A549 (cell line): Measurements from ENCODE around the gene COL16A1. TPM values are rescaled to one million over a fixed set of nuclear protein-coding genes. Genes with fewer than 3 reads are reported as not detected.

Source experiments
- ATAC-seq, 2 experiments: fragments of 200-7000 bp in 1 of 2; fragments of >200 bp in 1 of 2; cut with Nextera tagmentation in 1 of 2; cut with Tn5 transposase in 1 of 2; 3 replicates each; pipeline versions ENCODE4 v1.8.0 to v1.9.1; 2018 to 2020; ENCODE audit warnings: mild to moderate bottlenecking in 1 of 2, moderate library complexity in 1 of 2
- CTCF ChIA-PET: fragments of 300-600 bp; sonication (Branson Sonifier 250); formaldehyde crosslinking; extraction: SDS; loops from one replicate; lab custom pipeline; 2021; ENCODE audit warnings: antibody characterized with exemption, inconsistent platforms; lab: Yijun Ruan, JAX
- POLR2A ChIA-PET: fragments of 350-600 bp; formaldehyde crosslinking; extraction: SDS; loops from one replicate; lab custom pipeline; 2021; ENCODE audit warnings: antibody characterized with exemption, inconsistent platforms; lab: Yijun Ruan, JAX
- DNase-seq, 2 experiments: peaks; one replicate each; pipeline versions ENCODE4 v3.0.0 to v3.0.0-alpha.2; 2011 to 2016; ENCODE audit warnings: low read depth in 1 of 2, low spot score in 1 of 2
- FAIRE-seq: peaks from 2 replicates; lab custom pipeline; 2011; peaks lifted over from hg19 to GRCh38; lab: Jason Lieb, UNC
- H3K27ac ChIP-seq, 2 experiments: fragments of >200 bp; sonication (Bioruptor Twin); formaldehyde crosslinking; 3 replicates each; pipeline ENCODE4 v1.5.1; 2016 to 2017
- H3K4me1 ChIP-seq: fragments of >200 bp; sonication (Bioruptor Twin); formaldehyde crosslinking; 3 replicates; pipeline ENCODE4 v1.6.1; 2016
- H3K4me2 ChIP-seq: fragments of >200 bp; sonication (Bioruptor Twin); formaldehyde crosslinking; 3 replicates; pipeline ENCODE4 v1.6.1; 2016
- H3K4me3 ChIP-seq: fragments of >200 bp; sonication (Bioruptor Twin); formaldehyde crosslinking; 3 replicates; pipeline ENCODE4 v1.5.1; 2016
- H3K9me3 ChIP-seq: fragments of >200 bp; sonication (Bioruptor Twin); formaldehyde crosslinking; 3 replicates; pipeline ENCODE4 v1.6.1; 2016
- E2F6 ChIP-seq: IDR thresholded peaks from 2 replicates; pipeline ENCODE4 v1.6.1; 2012; ENCODE audit warnings: low read depth, borderline replicate concordance
- EHF ChIP-seq: fragments of 250-450 bp; sonication (Bioruptor Pico); IDR thresholded peaks from 2 replicates; pipeline ENCODE4 v1.5.0; 2020; ENCODE audit warnings: mild to moderate bottlenecking
- FOSL2 ChIP-seq, 2 experiments: fragments of 450-650 bp in 1 of 2; fragments of >200 bp in 1 of 2; sonication (Bioruptor Twin) in 1 of 2; formaldehyde crosslinking; IDR thresholded peaks; 2 replicates each; pipeline versions ENCODE4 v1.5.0 to v1.6.1; 2016 to 2020; ENCODE audit warnings: mild to moderate bottlenecking in 1 of 2, moderate library complexity in 1 of 2
- FOXS1 ChIP-seq: fragments of 250-450 bp; sonication (Bioruptor Pico); IDR thresholded peaks from 2 replicates; pipeline ENCODE4 v1.5.0; 2020; ENCODE audit warnings: mild to moderate bottlenecking, moderate library complexity
- HEYL ChIP-seq: fragments of 250-450 bp; sonication (Bioruptor Pico); IDR thresholded peaks from 2 replicates; pipeline ENCODE4 v1.8.0; 2021; ENCODE audit warnings: mild to moderate bottlenecking, moderate library complexity
- MAFK ChIP-seq: fragments of 450-650 bp; IDR thresholded peaks from 2 replicates; pipeline ENCODE4 v1.6.1; 2014; ENCODE audit not compliant: partially characterized antibody
- NR3C1 ChIP-seq: fragments of >200 bp; sonication (Bioruptor Twin); formaldehyde crosslinking; IDR thresholded peaks from 3 replicates; pipeline ENCODE4 v1.6.1; 2017
- POLR2A ChIP-seq: IDR thresholded peaks from 2 replicates; pipeline ENCODE4 v1.6.1; 2012; ENCODE audit warnings: mild to moderate bottlenecking, low read length
- RAD21 ChIP-seq, 2 experiments: fragments of >200 bp in 1 of 2; sonication (Bioruptor Twin) in 1 of 2; formaldehyde crosslinking in 1 of 2; IDR thresholded peaks in 1 of 2; conservative IDR thresholded peaks in 1 of 2; 2 replicates in 1 of 2; 3 replicates in 1 of 2; pipeline ENCODE4 v1.6.1; 2012 to 2018; ENCODE audit warnings: inconsistent platforms in 1 of 2
- RCOR1 ChIP-seq: fragments of 150-350 bp; IDR thresholded peaks from 2 replicates; pipeline ENCODE4 v1.6.1; 2014; ENCODE audit warnings: antibody characterized with exemption, low read length, low read depth
- REST ChIP-seq: fragments of 200-600 bp; sonication (generic); IDR thresholded peaks from 2 replicates; pipeline ENCODE4 v1.6.1; 2016; ENCODE audit warnings: antibody characterized with exemption, mild to moderate bottlenecking, moderate library complexity
- RFX5 ChIP-seq: fragments of 450-650 bp; IDR thresholded peaks from 2 replicates; pipeline ENCODE4 v1.7.1; 2014; ENCODE audit warnings: antibody characterized with exemption, mild to moderate bottlenecking, moderate library complexity
- SMC3 ChIP-seq: fragments of >200 bp; sonication (Bioruptor Twin); formaldehyde crosslinking; IDR thresholded peaks from 3 replicates; pipeline ENCODE4 v1.6.1; 2018; ENCODE audit warnings: inconsistent platforms
- ZC3H11A ChIP-seq: fragments of 450-650 bp; IDR thresholded peaks from 2 replicates; pipeline ENCODE4 v1.6.1; 2014; ENCODE audit warnings: antibody characterized with exemption, mild to moderate bottlenecking
- ZFP36 ChIP-seq: fragments of 450-650 bp; IDR thresholded peaks from 2 replicates; pipeline ENCODE4 v1.6.1; 2014; ENCODE audit warnings: borderline replicate concordance; ENCODE audit not compliant: partially characterized antibody
- WGBS: methylation state at CpG from one replicate; pipeline ENCODE4 v1.1.6; 2017; ENCODE audit errors: missing lambda C conversion rate; 5-methylcytosine and 5-hydroxymethylcytosine counted together
- polyA plus RNA-seq, 4 experiments: library from polyadenylated mRNA; depleted of rRNA in 3 of 4; stranded (reverse); fragments of >200 nt; fragmentation: RNase III in 1 of 4; extraction: RNeasy Plus Mini Kit Qiagen cat#74134 plus additional on column Dnase treatment in 1 of 4; gene quantifications; 2 replicates in 3 of 4; 3 replicates in 1 of 4; pipeline ENCODE4 v1.2.3, GENCODE V29; 2011 to 2017

Gene COL16A1
- polyA plus RNA-seq, 2 of the 4 experiments (the other 2 are of a cell fraction) = 1.4 to 8.1 TPM

- no peak for ATAC-seq
- Histone ChIP-seq H3K4me2 (no peak overlapping the region), H3K9me3 (no peaks in the 10 kb centered on the region), H3K4me3 (no peak overlapping the region), H3K27ac (peak overlapping the region in 1 of 2 experiments; percentile 44; a peak in 1 of 6 replicates), H3K4me1 (peaks cover 50% of the 10 kb centered on the region)
- DNase-seq = no peak
- TF ChIP-seq RFX5 = no peak
- TF ChIP-seq FOXS1 (CRISPR knock-in tag) = no peak
- TF ChIP-seq E2F6 = no peak
- TF ChIP-seq POLR2A = no peak
- TF ChIP-seq EHF (CRISPR knock-in tag) = no peak
- no peak for TF ChIP-seq ZC3H11A
- no peak for TF ChIP-seq HEYL
- TF ChIP-seq RCOR1 = no peak
- TF ChIP-seq ZFP36 = no peak
- no peak for TF ChIP-seq NR3C1
- FAIRE-seq = no peak
- ChIA-PET CTCF (interaction anchor here (8.9 to 12.0 kb wide), 2 partner anchors 9 to 42 kb away, joined by 112 to 183 read pairs; no protein-coding TSS in a partner anchor), POLR2A (no interaction called here)
- 85% methylated on average over 8 of the region's 15 CpGs for WGBS
Measured at GRCh38 chr1:31706384-31707058, 2.7 kb upstream of the COL16A1 start.

- ChIA-PET CTCF (interaction anchor here (0.6 to 8.9 kb wide), 13 partner anchors 10 to 84 kb away, joined by 3 to 112 read pairs (median 5); no protein-coding TSS in a partner anchor), POLR2A (no interaction called here)
- WGBS = 84% methylated on average over 13 of the region's 23 CpGs
- Histone ChIP-seq H3K4me2 (0 out of 3 replicates have a peak overlapping the region, but pooled peaks have one; percentile 10), H3K27ac (peak overlapping the region; percentile 56 to 95; a peak in 4 of 6 replicates), H3K4me1 (peaks cover 55% of the 10 kb centered on the region), H3K9me3 (no peaks in the 10 kb centered on the region), H3K4me3 (no peak overlapping the region)
- FAIRE-seq (no peak), DNase-seq (peak; percentile 19 to 41), ATAC-seq (peak in 1 of 2 experiments; percentile 22; a peak in 3 of 6 replicates)
- TF ChIP-seq E2F6 = no peak
- peak; percentile 98 for TF ChIP-seq MAFK
- TF ChIP-seq FOSL2 (IDR thresholded peaks at IDR 0.05) = no peak
- 0 out of 2 replicates have a peak, but pooled peaks have one; percentile 9 for TF ChIP-seq FOSL2 (CRISPR knock-in tag; IDR thresholded peaks at IDR 0.05)
- TF ChIP-seq RAD21 (conservative IDR thresholded peaks at IDR 0.05 in 1 of 2, IDR thresholded peaks at IDR 0.05 in 1 of 2) = peak; percentile 62 to 64
- peak; percentile 56 for TF ChIP-seq SMC3
- no peak for TF ChIP-seq REST
Measured at GRCh38 chr1:31705080-31705866, 1.5 kb upstream of the COL16A1 start.
